ENCODE results near the gene CYP2R1. TPM values are rescaled to one million over a fixed set of nuclear protein-coding genes. Genes with fewer than 3 reads are reported as not detected.

Gene CYP2R1
- total RNA-seq, 4 donors from 2014 or later, result 10.2 to 24.1 (median 19.8) TPM

DNA sequence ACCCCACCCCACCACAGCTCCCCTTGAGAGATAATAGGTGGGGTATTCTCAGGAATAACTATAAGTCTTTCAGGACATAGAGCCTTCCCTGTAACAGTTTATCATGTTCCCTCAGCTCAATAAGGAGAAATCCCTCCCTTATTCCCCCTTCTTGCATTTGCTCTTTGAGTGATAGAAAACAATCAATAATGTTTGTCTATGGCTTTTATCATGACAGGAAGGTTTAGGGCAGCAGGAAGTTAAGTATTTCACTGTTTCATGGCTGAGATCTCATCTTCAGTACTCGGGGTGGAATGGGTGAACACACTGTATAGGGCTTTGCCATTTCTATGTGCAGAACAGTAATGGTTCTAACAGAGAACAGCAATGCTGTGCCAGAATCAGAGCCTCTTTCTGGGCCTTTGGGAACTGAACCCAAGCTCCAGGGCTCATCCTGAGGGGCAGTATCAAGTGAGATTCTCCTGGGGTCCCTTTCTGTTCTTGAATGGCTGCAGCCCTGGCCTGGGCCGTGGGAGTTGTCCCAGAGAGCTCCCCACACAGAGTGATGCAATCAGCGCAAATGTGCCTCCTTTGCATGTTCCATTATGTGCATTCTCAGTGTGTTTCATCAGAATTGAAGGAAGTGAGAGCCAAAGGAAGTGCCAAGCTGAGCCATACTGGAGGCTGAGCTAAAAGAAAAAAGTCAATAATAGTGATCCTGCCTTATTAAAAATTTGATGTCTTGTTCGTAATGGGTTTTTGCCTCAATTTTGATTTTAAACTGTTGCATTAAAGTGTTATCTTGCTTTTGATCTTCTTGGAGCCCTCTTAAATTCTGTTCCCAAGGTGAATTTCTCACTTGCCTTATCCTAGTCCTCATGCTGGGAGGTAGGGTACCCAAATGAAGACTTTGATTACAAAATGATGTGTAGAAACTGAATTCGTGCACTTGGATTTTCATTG lies 2.9 kb upstream of the CYP2R1 start:
- H3K4me1 ChIP-seq, result peaks cover 5 to 7% of the 10 kb centered on the region in 2 donors
- no peaks in the 10 kb centered on the region for H3K36me3 ChIP-seq
- DNase-seq, result no peak
- H3K27me3 ChIP-seq, result no peaks in the 10 kb centered on the region
- 68 to 71% methylated on average over 5 of the region's 5 CpGs for WGBS, 2 donors
- intact Hi-C loops (cut with DNase I), result loop anchor here (5.0 kb wide), 1 partner anchor 373 kb away; the partner anchor contains the start of gene PSMA1
- no peak overlapping the region for H3K4me3 ChIP-seq (replicated peaks in 1 of 3)
- TF ChIP-seq, protein P1, sequence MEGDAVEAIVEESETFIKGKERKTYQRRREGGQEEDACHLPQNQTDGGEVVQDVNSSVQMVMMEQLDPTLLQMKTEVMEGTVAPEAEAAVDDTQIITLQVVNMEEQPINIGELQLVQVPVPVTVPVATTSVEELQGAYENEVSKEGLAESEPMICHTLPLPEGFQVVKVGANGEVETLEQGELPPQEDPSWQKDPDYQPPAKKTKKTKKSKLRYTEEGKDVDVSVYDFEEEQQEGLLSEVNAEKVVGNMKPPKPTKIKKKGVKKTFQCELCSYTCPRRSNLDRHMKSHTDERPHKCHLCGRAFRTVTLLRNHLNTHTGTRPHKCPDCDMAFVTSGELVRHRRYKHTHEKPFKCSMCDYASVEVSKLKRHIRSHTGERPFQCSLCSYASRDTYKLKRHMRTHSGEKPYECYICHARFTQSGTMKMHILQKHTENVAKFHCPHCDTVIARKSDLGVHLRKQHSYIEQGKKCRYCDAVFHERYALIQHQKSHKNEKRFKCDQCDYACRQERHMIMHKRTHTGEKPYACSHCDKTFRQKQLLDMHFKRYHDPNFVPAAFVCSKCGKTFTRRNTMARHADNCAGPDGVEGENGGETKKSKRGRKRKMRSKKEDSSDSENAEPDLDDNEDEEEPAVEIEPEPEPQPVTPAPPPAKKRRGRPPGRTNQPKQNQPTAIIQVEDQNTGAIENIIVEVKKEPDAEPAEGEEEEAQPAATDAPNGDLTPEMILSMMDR (IDR thresholded peaks at IDR 0.05), result no peak
- no peak for TF ChIP-seq POLR2A (IDR thresholded peaks at IDR 0.05)
- H3K27ac ChIP-seq, result no peak overlapping the region
- H3K9me3 ChIP-seq, result no peaks in the 10 kb centered on the region

- H3K9me3 ChIP-seq, result no peaks in the 10 kb centered on the region
- no peak for DNase-seq
- peaks cover 7 to 9% of the 10 kb centered on the region in 2 donors for H3K4me1 ChIP-seq
- intact Hi-C loops (cut with DNase I), result loop anchor here (5.0 kb wide), 1 partner anchor 370 kb away; the partner anchor contains the start of gene PSMA1
- H3K36me3 ChIP-seq, result no peaks in the 10 kb centered on the region
- no peaks in the 10 kb centered on the region for H3K27me3 ChIP-seq
- H3K27ac ChIP-seq, result peak overlapping the region in 1 of 3 donors; percentile 96
- peak overlapping the region in 1 of 3 donors; percentile 79 for H3K4me3 ChIP-seq (replicated peaks in 1 of 3)
- no peak for TF ChIP-seq POLR2A (IDR thresholded peaks at IDR 0.05)
- TF ChIP-seq, protein P1 (IDR thresholded peaks at IDR 0.05), result no peak
- WGBS, 2 donors, result 88% methylated on average over 2 of the region's 2 CpGs
Measured at GRCh38 chr11:14892577-14892976, 546 bp upstream of the CYP2R1 start.

GRCh38 chr11:14891143-14892035 lies 642 bp downstream of the CYP2R1 start:
- intact Hi-C loops (cut with DNase I), result loop anchor here (5.0 kb wide), 1 partner anchor 369 kb away; the partner anchor contains the start of gene PSMA1
- Histone ChIP-seq H3K4me1 (peaks cover 7 to 9% of the 10 kb centered on the region in 2 donors), H3K27me3 (no peaks in the 10 kb centered on the region), H3K4me3 (replicated peaks in 1 of 3) (peak overlapping the region; percentile 22 to 79 (median 38)), H3K36me3 (no peaks in the 10 kb centered on the region), H3K9me3 (no peaks in the 10 kb centered on the region), H3K27ac (peak overlapping the region; percentile 81 to 96 (median 89))
- peak in 1 of 2 donors; percentile 58 for TF ChIP-seq POLR2A (IDR thresholded peaks at IDR 0.05)
- TF ChIP-seq, protein P1 (IDR thresholded peaks at IDR 0.05), result peak in 1 of 6 experiments; percentile 19
- DNase-seq, result peak; percentile 86 to 90
- 4 to 6% methylated on average over 21 to 36 of the region's 67 CpGs for WGBS, 2 donors

DNA sequence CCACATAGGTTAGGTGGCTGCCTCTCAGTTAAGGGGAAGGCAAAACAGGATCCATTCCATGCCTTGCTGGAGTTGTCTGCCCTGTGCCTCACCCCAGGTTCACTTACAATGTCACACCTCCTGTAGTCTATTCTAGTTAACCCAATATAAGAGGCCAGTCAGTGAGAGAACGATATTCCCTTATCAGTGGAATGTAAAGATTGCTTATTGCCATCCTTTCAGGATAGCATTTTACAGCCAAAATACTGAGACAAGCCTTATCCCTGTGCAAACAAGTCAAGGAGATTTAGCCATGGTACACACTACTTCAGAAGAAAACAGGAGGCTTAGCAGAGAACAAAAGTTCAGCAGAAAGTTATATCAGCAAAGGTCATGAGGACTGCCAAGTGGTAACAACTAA lies 5.5 kb downstream of the CYP2R1 start:
- Histone ChIP-seq H3K27me3 (no peaks in the 10 kb centered on the region), H3K36me3 (no peaks in the 10 kb centered on the region), H3K4me3 (replicated peaks in 1 of 3) (no peak overlapping the region), H3K4me1 (peaks cover 7 to 9% of the 10 kb centered on the region in 2 donors), H3K9me3 (no peaks in the 10 kb centered on the region), H3K27ac (no peak overlapping the region)
- DNase-seq, result no peak
- TF ChIP-seq, protein P1 (IDR thresholded peaks at IDR 0.05), result no peak
- no peak for TF ChIP-seq POLR2A (IDR thresholded peaks at IDR 0.05)
- intact Hi-C loops (cut with DNase I), result no loop called here
- WGBS, 2 donors, result 53 to 59% methylated on average over 1 of the region's 1 CpG
